ENCODE results near the gene RCSD1.

Gene RCSD1

GRCh38 chr1:167635941-167636340, 5.9 kb downstream of the RCSD1 start:
- Histone ChIP-seq H3K4me2 (ENCODE audit: low read length) (no peak overlapping the region), H3K27ac (no peak overlapping the region), H3K79me2 (no peaks in the 10 kb centered on the region), H3K4me3 (ENCODE audit: low read depth, low read length) (no peak overlapping the region), H2AFZ (no peak overlapping the region), H3K9ac (no peak overlapping the region), H3K4me1 (no peaks in the 10 kb centered on the region), H3K36me3 (ENCODE audit: control insufficient read depth, insufficient read depth, low read length) (no peaks in the 10 kb centered on the region), H3K9me3 (ENCODE audit: control insufficient read depth, low read length) (no peaks in the 10 kb centered on the region), H3K27me3 (ENCODE audit: control insufficient read depth, insufficient read depth, low read length) (no peaks in the 10 kb centered on the region)
- TF ChIP-seq, protein P1, sequence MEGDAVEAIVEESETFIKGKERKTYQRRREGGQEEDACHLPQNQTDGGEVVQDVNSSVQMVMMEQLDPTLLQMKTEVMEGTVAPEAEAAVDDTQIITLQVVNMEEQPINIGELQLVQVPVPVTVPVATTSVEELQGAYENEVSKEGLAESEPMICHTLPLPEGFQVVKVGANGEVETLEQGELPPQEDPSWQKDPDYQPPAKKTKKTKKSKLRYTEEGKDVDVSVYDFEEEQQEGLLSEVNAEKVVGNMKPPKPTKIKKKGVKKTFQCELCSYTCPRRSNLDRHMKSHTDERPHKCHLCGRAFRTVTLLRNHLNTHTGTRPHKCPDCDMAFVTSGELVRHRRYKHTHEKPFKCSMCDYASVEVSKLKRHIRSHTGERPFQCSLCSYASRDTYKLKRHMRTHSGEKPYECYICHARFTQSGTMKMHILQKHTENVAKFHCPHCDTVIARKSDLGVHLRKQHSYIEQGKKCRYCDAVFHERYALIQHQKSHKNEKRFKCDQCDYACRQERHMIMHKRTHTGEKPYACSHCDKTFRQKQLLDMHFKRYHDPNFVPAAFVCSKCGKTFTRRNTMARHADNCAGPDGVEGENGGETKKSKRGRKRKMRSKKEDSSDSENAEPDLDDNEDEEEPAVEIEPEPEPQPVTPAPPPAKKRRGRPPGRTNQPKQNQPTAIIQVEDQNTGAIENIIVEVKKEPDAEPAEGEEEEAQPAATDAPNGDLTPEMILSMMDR (IDR thresholded peaks at IDR 0.05) = no peak

- H3K27ac ChIP-seq = no peak overlapping the region
- H3K9ac ChIP-seq = no peak overlapping the region
- H3K4me2 ChIP-seq (ENCODE audit: low read length) = no peak overlapping the region
- no peak overlapping the region for H3K4me3 ChIP-seq (ENCODE audit: low read depth, low read length)
- TF ChIP-seq, protein P1 (IDR thresholded peaks at IDR 0.05) = no peak
- H2AFZ ChIP-seq = no peak overlapping the region
- H3K79me2 ChIP-seq = no peaks in the 10 kb centered on the region
- peaks cover 5% of the 10 kb centered on the region for H3K4me1 ChIP-seq
- no peaks in the 10 kb centered on the region for H3K9me3 ChIP-seq (ENCODE audit: control insufficient read depth, low read length)
- no peaks in the 10 kb centered on the region for H3K27me3 ChIP-seq (ENCODE audit: control insufficient read depth, insufficient read depth, low read length)
- no peaks in the 10 kb centered on the region for H3K36me3 ChIP-seq (ENCODE audit: control insufficient read depth, insufficient read depth, low read length)
Observed at GRCh38 chr1:167638064-167638463, 8.0 kb downstream of the RCSD1 start.

GRCh38 chr1:167640051-167640450, 10.0 kb downstream of the RCSD1 start:
- Histone ChIP-seq H3K4me2 (ENCODE audit: low read length) (no peak overlapping the region), H3K79me2 (no peaks in the 10 kb centered on the region), H3K9me3 (ENCODE audit: control insufficient read depth, low read length) (no peaks in the 10 kb centered on the region), H3K4me3 (ENCODE audit: low read depth, low read length) (no peak overlapping the region), H2AFZ (no peak overlapping the region), H3K9ac (no peak overlapping the region), H3K27me3 (ENCODE audit: control insufficient read depth, insufficient read depth, low read length) (no peaks in the 10 kb centered on the region), H3K4me1 (peaks cover 5% of the 10 kb centered on the region), H3K36me3 (ENCODE audit: control insufficient read depth, insufficient read depth, low read length) (no peaks in the 10 kb centered on the region), H3K27ac (no peak overlapping the region)
- TF ChIP-seq, protein P1 (IDR thresholded peaks at IDR 0.05) = no peak

DNA sequence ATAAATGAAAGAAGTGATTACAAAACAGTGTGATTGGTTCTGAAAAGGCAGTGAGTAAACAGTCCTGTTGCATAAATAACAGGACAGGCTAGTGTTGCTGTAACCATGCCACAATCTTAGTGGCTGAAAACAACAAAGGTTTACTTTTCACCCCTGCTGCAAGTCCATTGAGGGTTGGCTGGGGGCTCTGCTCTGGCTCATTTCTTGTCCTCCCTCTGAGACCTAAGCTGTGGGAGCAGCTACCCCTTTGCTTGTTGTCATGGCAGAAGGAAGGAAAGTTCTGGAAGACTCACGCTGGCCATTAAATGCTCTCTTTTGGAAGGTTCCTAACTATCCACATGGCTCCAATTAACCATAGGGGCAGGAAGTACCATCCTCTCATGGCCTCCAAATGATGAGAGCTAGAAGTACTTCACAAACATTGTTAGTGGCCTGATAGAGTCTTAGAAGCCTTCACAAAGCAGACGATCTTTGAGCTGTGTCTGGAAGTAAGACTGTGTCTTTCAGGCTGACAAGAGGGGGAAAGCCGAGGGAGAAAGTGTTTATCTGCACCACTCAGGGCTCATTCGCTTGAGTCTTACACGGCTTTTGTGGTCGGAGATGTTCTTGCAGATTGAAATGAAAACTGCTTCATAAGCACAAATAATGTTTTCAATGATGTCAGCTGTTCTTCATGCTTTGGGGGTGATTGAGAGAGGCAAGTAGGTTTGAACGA, 11.9 kb downstream of the RCSD1 start:
- Histone ChIP-seq H3K79me2 (no peaks in the 10 kb centered on the region), H3K4me3 (ENCODE audit: low read depth, low read length) (no peak overlapping the region), H3K36me3 (ENCODE audit: control insufficient read depth, insufficient read depth, low read length) (no peaks in the 10 kb centered on the region), H3K9me3 (ENCODE audit: control insufficient read depth, low read length) (no peaks in the 10 kb centered on the region), H3K27me3 (ENCODE audit: control insufficient read depth, insufficient read depth, low read length) (no peaks in the 10 kb centered on the region), H3K4me2 (ENCODE audit: low read length) (no peak overlapping the region), H3K4me1 (peaks cover 5% of the 10 kb centered on the region), H3K27ac (no peak overlapping the region), H3K9ac (no peak overlapping the region), H2AFZ (peak overlapping the region; percentile 11)
- TF ChIP-seq, protein P1 (IDR thresholded peaks at IDR 0.05) = no peak

- no peaks in the 10 kb centered on the region for H3K9me3 ChIP-seq (ENCODE audit: control insufficient read depth, low read length)
- H3K4me3 ChIP-seq (ENCODE audit: low read depth, low read length) = no peak overlapping the region
- H3K27ac ChIP-seq = no peak overlapping the region
- H3K36me3 ChIP-seq (ENCODE audit: control insufficient read depth, insufficient read depth, low read length) = no peaks in the 10 kb centered on the region
- no peaks in the 10 kb centered on the region for H3K27me3 ChIP-seq (ENCODE audit: control insufficient read depth, insufficient read depth, low read length)
- no peak overlapping the region for H3K9ac ChIP-seq
- TF ChIP-seq, protein P1 (IDR thresholded peaks at IDR 0.05) = no peak
- H3K79me2 ChIP-seq = no peaks in the 10 kb centered on the region
- peaks cover 5% of the 10 kb centered on the region for H3K4me1 ChIP-seq
- no peak overlapping the region for H2AFZ ChIP-seq
- H3K4me2 ChIP-seq (ENCODE audit: low read length) = no peak overlapping the region
Observed at GRCh38 chr1:167642501-167642826, 12.4 kb downstream of the RCSD1 start.
